CD4-positive, alpha-beta T cell treated with Interleukin-17A for 4 hours (primary cell): ENCODE data around the gene MAP3K13.
A peak's percentile ranks its signal among the peaks of the same experiment; 100 is the strongest.
"Not testable (repeated sequence)": the region's sequence is repeated elsewhere in the genome, so short reads cannot be mapped to it uniquely, and the experiment has no call there.

Experiments used
- DNase-seq: peaks from one replicate; pipeline ENCODE4 v3.0.0-alpha.2; 2020; ENCODE audit warnings: mixed read lengths

MAP3K13 gene

GRCh38 chr3:185341616-185342458 is 21.1 kb upstream of the MAP3K13 start:
- no peak for DNase-seq

- no peak for DNase-seq
Observed at GRCh38 chr3:185342459-185343174, 20.3 kb upstream of the MAP3K13 start.

DNA sequence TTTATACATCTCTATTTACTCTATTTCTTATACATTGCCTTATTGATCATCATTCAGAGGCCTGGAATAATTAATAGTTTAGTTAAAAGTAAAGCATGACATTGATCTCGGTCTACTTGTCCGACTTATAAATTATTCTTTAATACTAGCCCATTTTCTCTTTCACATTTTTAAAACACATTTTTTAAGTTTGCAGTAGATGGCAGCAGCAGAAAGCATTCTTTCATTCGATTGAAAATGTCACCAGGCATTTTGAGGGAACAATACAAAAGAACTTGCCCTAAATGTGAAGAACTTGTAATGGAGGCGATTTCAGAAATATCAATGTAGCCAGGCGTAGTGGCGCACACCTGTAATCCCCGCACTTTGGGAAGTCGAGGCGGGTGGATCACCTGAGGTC is 15.5 kb upstream of the MAP3K13 start:
- DNase-seq: no peak

DNA sequence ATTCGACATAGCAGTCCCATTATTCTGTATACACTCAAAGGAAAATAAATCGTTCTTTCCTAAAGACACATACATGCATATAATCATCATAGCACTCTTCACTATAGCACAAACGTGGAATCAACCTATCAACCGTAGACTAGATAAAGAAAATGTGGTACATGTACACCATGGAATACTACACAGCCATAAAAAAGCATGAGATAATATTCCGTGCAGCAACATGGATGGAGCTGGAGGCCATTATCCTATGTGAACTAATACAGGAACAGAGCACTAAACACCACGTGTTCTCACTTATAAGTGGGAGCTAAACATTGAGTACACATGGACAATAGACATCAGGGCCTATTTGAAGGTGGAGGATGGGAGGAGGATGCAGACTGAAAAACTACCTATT is 12.1 kb upstream of the MAP3K13 start:
- no peak for DNase-seq

- DNase-seq: no peak
Observed at GRCh38 chr3:185351396-185351795, 11.5 kb upstream of the MAP3K13 start.

DNA sequence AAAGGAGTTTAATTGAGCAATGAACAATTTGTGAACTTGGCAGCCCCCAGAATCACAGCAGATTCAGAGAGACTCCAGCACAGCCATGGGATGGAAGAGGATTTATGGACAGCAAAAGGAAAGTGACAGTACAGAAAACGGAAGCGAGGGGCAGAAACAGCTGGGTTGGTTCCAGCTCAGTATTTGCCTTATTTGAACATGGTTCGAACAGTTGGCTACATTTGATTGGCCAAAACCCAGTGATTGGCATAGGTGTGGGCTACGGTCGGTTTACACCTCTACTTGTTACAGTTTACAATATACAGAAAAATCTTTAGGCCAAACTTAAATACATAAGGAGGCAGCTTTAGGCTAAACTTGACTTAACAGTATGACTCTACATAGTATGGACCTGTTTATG is 9.7 kb upstream of the MAP3K13 start:
- DNase-seq: no peak

DNA sequence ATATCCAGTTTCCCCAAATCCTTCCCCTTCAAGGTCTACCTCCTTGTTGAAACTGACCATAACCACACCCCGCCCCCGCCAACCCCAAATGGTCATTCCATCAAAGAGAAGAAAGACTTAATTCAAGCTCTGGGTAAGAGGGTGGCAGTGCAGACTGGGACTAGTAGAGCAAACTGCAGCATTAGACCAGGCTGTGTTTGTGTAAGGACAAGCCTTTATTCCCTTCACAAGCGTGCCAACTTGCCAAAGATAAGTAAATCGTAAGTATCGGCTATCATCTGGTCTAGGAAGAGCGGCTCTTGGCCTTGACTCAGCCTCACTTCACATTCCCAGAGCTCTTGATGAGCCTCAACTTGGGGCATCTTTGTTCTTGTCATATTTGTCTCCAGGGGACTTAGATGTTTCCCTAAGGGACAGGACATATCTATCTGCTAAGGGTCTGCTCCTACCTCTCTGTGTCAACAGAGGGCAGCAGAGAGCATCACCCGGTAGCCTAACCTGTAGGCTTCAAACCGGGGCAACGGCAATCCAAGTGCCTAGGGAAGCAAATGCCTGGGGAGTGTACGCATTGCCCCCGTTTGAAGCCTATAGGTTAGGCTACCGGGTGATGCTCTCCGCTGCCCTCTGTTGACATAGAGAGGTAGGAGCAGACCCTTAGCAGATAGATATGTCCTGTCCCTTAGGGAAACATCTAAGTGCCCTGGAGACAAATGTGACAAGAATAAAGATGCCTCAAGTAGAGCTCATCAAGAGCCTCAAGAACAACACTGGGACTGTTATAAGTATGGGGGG is 8.9 kb upstream of the MAP3K13 start:
- peak; percentile 60 for DNase-seq

DNA sequence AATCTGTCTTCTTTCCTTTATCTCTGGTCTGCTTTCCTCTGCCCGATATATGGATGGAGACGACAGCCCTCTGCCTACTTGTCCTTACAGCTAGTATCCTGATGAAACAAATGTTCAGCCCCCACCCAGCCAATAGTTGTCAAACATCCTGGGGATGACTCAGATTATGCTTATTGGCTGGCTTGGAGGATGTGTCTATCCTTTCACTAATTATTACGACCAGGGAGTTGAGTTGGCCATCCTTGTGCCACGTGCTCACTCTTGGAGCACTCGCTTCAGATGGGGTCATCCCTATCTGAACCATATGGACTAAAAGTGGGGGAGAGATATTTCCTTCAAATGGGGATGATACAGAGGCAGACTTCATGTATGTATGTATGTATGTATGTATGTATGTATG is 6.4 kb upstream of the MAP3K13 start:
- no peak for DNase-seq

DNA sequence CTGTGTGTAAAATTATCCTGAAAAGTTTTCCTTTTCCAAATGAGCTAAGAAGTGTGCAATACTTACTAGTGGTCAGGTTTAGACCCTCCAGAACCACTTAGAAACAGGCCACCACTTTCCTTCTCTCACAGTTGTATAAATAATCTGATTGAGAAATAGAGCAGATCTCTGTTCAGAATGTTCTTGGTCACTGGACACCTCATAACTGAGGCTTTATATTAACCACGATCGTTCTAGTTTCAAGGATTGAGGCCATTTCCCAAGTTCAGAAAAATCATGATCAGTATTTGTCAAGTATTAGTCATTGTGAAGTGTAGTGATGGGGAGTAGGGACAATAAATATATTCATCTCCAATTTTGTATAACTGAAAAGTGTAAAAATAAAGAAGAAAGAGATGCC is 1.0 kb upstream of the MAP3K13 start:
- no peak for DNase-seq

DNA sequence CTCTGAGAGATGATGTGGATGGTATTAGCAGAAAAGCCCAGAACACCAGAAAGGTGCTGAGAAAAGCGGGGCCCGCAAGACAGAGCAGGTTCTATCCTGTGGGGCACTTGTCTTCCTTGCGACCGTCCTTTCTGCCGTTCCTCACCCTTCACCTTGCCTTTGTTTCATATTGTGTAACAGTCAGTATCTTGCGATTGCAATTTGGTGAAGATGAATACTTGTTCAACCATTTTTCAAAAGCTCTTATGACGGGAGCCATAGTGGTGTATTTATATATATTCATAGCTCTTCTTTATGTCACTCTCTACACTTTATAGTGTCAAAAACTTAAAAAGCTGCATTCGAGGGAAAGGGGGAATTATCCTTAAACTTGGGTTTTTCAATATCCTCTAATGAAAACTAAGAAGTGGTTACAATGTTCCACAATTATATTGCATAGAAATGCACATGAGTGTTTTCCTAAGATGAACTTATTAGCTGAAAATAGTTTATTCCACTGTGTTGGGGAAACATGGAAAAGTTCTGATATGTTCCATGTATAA is 797 bp downstream of the MAP3K13 start:
- peak; percentile 3 for DNase-seq

DNA sequence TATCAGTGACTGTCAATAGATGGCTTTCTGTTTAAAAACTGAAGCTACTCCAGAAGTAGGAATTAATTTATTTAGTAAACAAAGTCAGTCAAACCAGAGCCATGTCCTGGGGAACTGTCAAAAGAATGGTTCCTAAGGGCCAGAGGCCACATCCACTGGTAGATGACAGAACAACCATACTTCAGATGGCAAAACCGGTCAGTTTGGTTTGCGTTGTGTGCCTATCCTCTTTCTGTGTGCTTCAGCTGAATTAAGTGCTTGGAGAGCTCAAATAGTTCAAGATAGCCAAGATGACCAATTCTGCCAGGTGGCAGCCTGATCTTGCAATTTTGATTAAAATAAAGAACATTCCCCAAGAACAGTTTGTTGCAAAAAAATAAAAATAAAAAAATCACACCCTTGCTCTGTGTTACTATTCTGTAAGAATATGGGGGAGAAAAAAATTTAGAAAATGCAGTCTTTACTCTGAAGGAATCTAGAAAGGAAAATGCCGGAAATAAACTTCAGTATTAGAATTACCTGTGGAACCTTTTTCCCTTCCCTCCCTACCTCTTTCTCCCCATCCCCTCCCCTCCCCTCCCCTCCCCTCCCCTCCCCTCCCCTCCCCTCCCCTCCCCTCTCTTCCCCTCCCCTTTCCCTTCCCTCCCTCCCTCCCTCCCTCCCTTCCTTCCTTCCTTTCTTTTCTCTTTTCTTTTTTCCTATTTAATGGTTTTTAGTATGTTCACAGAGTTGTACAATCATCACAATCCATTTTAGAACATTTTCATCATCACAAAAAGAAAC is 2.5 kb downstream of the MAP3K13 start:
- DNase-seq: no peak

DNA sequence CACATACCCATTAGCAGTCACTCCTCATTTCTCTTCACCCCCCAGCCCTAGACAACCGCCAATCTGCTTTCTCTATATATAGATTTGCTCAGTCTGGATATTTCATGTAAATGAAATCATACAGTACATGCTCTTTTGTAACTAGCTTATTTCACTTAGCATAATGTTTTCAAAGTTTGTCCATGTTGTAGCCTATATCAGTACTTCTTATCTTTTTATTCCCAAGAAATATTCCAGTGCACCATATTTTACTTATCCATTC is 3.1 kb downstream of the MAP3K13 start:
- no peak for DNase-seq

- no peak for DNase-seq
Observed at GRCh38 chr3:185366913-185367312, 4.0 kb downstream of the MAP3K13 start.

GRCh38 chr3:185370349-185370748 is 7.4 kb downstream of the MAP3K13 start:
- DNase-seq: not testable (repeated sequence)

DNA sequence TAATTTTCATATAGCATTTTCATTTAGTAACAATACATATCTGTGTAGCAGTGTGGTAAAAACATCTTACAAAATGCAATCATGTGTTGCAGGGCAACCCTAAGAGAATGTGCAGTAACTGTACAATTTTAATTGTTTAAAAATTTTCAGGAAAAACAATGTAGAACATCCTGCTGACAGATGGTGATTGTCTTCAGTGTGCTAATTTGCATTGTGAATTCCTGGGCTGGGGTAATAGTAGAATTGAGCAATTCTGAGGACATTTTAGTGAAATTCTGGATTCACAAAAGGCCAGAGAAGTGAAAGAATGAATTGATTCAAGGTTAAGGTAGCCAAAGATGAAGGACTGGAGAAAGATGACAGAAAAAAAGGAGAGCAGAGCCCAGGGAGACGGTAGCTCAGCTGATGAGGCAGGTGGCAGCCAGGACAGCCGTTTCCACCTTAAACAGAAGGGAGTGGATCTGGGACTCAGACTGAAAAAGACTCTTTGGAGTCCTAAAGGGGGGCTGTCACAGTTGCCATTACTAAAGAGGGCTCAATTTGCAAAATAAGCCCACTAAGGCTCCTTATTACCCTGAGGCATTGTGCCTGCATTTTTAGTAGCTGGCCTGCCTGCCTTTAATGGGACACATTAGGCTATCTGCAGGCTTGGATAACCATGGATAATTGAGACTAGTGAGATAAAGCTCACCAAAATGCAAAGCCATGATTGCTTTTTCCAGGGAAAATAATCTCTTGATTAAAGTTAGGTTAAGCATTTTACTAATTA is 8.6 kb downstream of the MAP3K13 start:
- DNase-seq: no peak

- DNase-seq: no peak
Observed at GRCh38 chr3:185381320-185382058, 18.6 kb downstream of the MAP3K13 start.

DNA sequence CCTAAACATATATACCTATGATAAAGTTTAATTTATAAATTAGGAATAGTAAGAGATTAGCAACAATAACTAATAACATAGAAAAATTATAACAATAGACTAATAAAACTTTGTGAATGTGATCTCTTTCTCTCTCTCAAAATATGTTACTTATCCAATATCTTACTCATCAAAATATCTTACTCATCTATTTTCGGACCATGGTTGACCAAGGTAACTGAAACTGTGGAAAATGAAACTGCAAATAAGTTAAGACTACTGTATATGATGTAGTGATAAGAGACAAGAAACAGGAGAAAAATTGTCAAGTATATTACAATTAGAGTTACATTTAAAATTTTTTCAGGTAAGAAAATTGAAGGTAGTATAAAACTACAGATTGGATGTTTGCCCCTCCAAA is 19.2 kb downstream of the MAP3K13 start:
- no peak for DNase-seq

DNA sequence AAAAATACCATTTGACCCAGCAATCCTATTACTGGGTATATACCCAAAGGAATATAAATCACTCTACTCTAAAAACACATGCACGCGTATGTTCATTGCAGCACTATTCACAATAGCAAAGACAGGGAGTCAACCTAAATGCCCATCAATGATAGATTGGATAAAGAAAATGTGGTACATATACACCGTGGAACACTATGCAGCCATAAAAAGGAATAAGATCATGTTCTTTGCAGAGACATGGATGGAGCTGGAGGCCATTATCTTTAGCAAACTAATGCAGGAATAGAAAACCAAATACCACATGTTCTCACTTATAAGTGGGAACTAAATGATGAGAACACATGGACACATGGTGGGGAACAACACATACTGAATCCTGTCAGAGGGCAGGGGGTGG is 23.6 kb downstream of the MAP3K13 start:
- DNase-seq: not testable (repeated sequence)

- no peak for DNase-seq
Observed at GRCh38 chr3:185387646-185388045, 24.7 kb downstream of the MAP3K13 start.

GRCh38 chr3:185393055-185393454 is 30.1 kb downstream of the MAP3K13 start:
- DNase-seq: no peak

DNA sequence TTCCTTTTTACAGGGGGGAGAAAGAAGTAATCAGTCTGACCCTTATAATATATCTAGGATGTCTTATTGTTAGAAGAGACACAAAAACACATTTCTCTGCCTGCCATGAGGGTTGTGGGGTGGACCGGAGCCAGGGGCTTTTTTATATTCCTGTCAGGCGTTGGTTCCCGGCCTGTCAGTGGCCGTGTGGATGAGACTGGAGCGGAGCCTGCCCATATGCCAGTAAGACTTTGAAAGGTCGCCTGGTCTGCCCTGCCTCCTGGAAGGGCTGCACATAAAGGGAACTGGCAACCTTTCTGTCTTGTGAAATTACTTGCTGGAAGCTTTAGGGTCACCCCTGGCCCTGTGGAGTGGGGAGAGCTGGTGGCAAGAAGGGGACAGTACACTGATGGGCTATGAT is 34.7 kb downstream of the MAP3K13 start:
- DNase-seq: no peak
